ENCODE measurements around the gene NAV1. TPM values are rescaled to one million over a fixed set of nuclear protein-coding genes. Genes with fewer than 3 reads are reported as not detected.
"Not testable (repeated sequence)": the region's sequence is repeated elsewhere in the genome, so short reads cannot be mapped to it uniquely, and the experiment has no call there.

Gene NAV1
- total RNA-seq, 1 experiment from 2014 or later = 45.3 TPM

DNA sequence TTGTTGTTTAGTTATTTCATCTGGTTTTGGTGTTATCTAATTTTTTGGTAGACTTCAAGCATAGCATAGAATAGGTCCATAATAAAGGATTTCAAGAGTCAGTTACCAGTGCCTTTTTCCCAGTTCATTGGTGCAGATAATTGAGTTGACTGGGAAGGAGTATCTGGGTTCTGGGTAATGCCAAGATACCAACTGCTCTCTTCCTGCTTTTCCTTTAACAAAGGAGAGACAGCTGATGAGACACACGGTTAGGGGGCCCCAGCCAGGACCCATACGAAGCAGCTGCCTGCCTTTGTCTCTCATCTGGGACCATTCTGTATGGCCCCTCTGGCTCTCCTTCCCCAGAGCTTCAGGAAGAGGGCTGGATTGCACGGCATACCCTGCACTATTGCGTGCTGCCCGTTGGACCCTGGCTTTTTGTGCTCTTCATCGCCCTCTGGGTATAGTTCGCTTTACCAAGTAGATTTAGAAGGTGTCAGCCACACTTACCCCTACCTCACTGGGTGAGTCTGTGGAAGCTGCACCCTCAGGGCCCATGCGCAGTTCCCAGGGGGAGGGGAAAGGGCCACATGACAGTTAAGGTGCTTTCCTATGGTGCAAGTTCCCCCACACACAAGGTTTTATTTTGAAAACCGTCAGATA lies 7.0 kb downstream of the NAV1 start:
- TF ChIP-seq, protein P1, sequence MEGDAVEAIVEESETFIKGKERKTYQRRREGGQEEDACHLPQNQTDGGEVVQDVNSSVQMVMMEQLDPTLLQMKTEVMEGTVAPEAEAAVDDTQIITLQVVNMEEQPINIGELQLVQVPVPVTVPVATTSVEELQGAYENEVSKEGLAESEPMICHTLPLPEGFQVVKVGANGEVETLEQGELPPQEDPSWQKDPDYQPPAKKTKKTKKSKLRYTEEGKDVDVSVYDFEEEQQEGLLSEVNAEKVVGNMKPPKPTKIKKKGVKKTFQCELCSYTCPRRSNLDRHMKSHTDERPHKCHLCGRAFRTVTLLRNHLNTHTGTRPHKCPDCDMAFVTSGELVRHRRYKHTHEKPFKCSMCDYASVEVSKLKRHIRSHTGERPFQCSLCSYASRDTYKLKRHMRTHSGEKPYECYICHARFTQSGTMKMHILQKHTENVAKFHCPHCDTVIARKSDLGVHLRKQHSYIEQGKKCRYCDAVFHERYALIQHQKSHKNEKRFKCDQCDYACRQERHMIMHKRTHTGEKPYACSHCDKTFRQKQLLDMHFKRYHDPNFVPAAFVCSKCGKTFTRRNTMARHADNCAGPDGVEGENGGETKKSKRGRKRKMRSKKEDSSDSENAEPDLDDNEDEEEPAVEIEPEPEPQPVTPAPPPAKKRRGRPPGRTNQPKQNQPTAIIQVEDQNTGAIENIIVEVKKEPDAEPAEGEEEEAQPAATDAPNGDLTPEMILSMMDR (conservative IDR thresholded peaks at IDR 0.05) = no peak
- no peak for TF ChIP-seq EZH2 (IDR thresholded peaks at IDR 0.05; ENCODE audit: low read depth)
- no peak overlapping the region for H3K27ac ChIP-seq
- H3K36me3 ChIP-seq (ENCODE audit: low read depth) = no peaks in the 10 kb centered on the region
- no peaks in the 10 kb centered on the region; the same call in 1 of the 2 replicates for H3K9me3 ChIP-seq (ENCODE audit: insufficient read depth, low read depth)
- BruUV-seq (replicated peaks) = no TSS peak
- H2AFZ ChIP-seq = no peak overlapping the region
- DNase-seq = no peak
- 0 out of 2 replicates have a peak, but pooled peaks cover 8% of the 10 kb centered on the region for H3K79me2 ChIP-seq (ENCODE audit: low read depth)
- H3K4me3 ChIP-seq = no peak overlapping the region
- H4K20me1 ChIP-seq (ENCODE audit: insufficient read depth) = no peaks in the 10 kb centered on the region
- no peak overlapping the region for H3K4me2 ChIP-seq
- CTCF ChIA-PET = no interaction called here
- intact Hi-C loops (cut with micrococcal nuclease; ENCODE audit: unreplicated experiment) = no loop called here
- peaks cover 6% of the 10 kb centered on the region for H3K4me1 ChIP-seq (replicated peaks; ENCODE audit: insufficient read depth)
- H3F3A ChIP-seq (ENCODE audit: insufficient read depth, low read depth) = peaks cover 4% of the 10 kb centered on the region; the same call in 1 of the 2 replicates
- no peaks in the 10 kb centered on the region for H3K27me3 ChIP-seq (ENCODE audit: insufficient read depth, low read depth)
- no peaks in the 10 kb centered on the region for H3K9me2 ChIP-seq (ENCODE audit: insufficient read depth)
- POLR2A ChIA-PET (ENCODE audit: unreplicated experiment) = no interaction called here

DNA sequence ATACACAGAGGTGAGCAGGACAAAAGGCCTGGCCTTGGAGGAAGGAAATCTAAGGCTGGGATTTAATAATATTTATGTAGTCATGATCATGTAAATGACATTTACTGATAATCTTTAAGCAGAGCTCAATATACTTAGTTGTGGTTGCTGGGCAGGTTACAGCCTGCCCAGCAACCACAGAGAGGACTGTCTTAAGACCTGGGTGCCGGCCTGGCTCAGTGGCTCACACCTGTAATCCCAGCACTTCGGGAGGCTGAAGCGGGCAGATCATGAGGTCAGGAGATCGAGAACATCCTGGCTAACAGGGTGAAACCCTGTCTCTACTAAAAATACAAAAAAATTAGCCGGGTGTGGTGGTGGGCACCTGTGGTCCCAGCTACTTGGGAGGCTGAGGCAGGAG lies 10.6 kb downstream of the NAV1 start:
- DNase-seq = not testable (repeated sequence)

DNA sequence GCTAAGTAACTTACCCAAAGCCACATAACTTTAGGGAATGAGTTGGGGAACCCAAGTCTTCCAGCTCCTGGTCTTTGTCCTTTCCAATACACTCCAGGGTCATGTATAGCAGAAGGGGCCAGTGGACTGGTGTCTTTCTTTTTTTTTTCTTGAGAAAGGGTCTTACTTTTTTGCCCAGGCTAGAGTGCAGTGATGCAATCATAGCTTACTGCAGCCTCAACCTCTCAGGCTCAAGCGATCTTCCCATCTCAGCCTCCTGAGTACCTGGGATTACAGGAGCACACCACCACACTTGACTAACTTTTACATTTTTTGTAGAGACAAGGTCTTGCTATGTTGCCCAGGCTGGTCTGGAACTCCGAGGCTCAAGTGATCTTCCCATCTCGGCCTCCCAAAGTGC lies 12.2 kb downstream of the NAV1 start:
- H3K4me2 ChIP-seq = no peak overlapping the region
- TF ChIP-seq, protein P1 (conservative IDR thresholded peaks at IDR 0.05) = no peak
- no peak for TF ChIP-seq EZH2 (IDR thresholded peaks at IDR 0.05; ENCODE audit: low read depth)
- H3K9me3 ChIP-seq (ENCODE audit: insufficient read depth, low read depth) = no peaks in the 10 kb centered on the region
- ChIA-PET CTCF (interaction anchor here (0.6 to 0.7 kb wide), 2 partner anchors 103 to 159 kb away, joined by 3 read pairs; no protein-coding TSS in a partner anchor), POLR2A (ENCODE audit: unreplicated experiment) (interaction anchor here (0.6 kb wide), 1 partner anchor 164 kb away, joined by 12 read pairs; no protein-coding TSS in a partner anchor)
- intact Hi-C loops (cut with micrococcal nuclease; ENCODE audit: unreplicated experiment) = loop anchor here (10.0 kb wide), 1 partner anchor 424 kb away; no protein-coding TSS in a partner anchor
- H3F3A ChIP-seq (ENCODE audit: insufficient read depth, low read depth) = peaks cover 9% of the 10 kb centered on the region; the same call in 1 of the 2 replicates
- no TSS peak for BruUV-seq (replicated peaks)
- H3K36me3 ChIP-seq (ENCODE audit: low read depth) = no peaks in the 10 kb centered on the region
- no peaks in the 10 kb centered on the region for H4K20me1 ChIP-seq (ENCODE audit: insufficient read depth)
- no peak for DNase-seq
- H3K4me1 ChIP-seq (replicated peaks; ENCODE audit: insufficient read depth) = peaks cover 18% of the 10 kb centered on the region
- H3K79me2 ChIP-seq (ENCODE audit: low read depth) = 0 out of 2 replicates have a peak, but pooled peaks cover 4% of the 10 kb centered on the region
- H3K27me3 ChIP-seq (ENCODE audit: insufficient read depth, low read depth) = no peaks in the 10 kb centered on the region
- no peaks in the 10 kb centered on the region for H3K9me2 ChIP-seq (ENCODE audit: insufficient read depth)
- no peak overlapping the region for H3K4me3 ChIP-seq
- peak overlapping the region; percentile 66 for H3K27ac ChIP-seq
- no peak overlapping the region for H2AFZ ChIP-seq

More for the DNA sequence above, 10.6 kb downstream of the NAV1 start:
- H3F3A ChIP-seq (ENCODE audit: insufficient read depth, low read depth); POLR2A ChIA-PET (ENCODE audit: unreplicated experiment); H3K79me2 ChIP-seq (ENCODE audit: low read depth); H2AFZ ChIP-seq; H3K27ac ChIP-seq; intact Hi-C loops (cut with micrococcal nuclease; ENCODE audit: unreplicated experiment); H3K36me3 ChIP-seq (ENCODE audit: low read depth); H3K9me2 ChIP-seq (ENCODE audit: insufficient read depth); BruUV-seq (replicated peaks); H3K9me3 ChIP-seq (ENCODE audit: insufficient read depth, low read depth); H4K20me1 ChIP-seq (ENCODE audit: insufficient read depth); H3K4me2 ChIP-seq; H3K27me3 ChIP-seq (ENCODE audit: insufficient read depth, low read depth); H3K4me3 ChIP-seq: not testable (repeated sequence)
- peaks cover 15% of the 10 kb centered on the region for H3K4me1 ChIP-seq (replicated peaks; ENCODE audit: insufficient read depth)
- CTCF ChIA-PET = interaction anchor here (0.7 kb wide), 1 partner anchor 255 kb away, joined by 6 read pairs; no protein-coding TSS in a partner anchor
